Measurements from ENCODE around the gene SYT3.

DNA sequence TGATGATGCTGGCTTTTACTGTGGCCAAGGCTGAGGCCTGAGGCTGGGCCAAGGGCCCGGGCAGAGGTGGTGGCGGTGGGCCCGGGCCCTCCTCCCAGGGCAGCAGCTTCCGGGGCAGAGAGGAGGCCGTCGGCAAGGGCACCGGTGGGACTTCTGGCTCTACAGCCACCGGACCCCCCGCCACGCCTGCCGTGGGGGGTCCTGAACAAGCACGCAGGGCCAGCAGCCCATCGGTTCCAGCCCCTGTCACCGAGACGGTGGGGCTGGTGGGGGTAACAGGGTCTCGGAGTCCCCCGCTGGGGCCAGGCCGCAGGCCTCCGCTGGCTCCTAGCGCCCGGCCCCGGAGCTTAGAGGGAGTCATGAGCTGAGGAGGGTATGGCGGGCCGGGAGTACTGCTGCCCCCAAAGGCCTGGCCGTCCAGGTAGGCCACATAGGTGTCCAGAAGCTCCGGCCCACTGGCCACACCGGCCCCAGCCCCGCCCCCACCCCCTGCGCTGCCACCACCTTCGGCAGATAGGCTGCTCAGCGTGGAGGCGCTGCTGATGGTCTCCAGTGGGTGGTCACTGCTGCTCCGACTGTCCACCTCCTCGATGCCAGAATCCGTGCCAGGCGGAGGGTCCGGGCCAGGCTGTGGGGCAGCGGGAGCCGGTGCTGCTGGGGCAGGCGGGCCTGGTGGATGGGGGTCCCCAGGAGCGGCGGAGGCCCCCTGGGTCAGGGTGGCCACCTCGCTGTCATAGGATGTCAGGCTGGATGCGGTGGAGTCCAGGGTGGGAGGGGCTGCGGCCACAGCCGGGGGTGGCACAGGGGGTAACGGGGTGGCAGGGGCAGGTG lies 26.9 kb upstream of the SYT3 start:
- TF ChIP-seq, protein P1, sequence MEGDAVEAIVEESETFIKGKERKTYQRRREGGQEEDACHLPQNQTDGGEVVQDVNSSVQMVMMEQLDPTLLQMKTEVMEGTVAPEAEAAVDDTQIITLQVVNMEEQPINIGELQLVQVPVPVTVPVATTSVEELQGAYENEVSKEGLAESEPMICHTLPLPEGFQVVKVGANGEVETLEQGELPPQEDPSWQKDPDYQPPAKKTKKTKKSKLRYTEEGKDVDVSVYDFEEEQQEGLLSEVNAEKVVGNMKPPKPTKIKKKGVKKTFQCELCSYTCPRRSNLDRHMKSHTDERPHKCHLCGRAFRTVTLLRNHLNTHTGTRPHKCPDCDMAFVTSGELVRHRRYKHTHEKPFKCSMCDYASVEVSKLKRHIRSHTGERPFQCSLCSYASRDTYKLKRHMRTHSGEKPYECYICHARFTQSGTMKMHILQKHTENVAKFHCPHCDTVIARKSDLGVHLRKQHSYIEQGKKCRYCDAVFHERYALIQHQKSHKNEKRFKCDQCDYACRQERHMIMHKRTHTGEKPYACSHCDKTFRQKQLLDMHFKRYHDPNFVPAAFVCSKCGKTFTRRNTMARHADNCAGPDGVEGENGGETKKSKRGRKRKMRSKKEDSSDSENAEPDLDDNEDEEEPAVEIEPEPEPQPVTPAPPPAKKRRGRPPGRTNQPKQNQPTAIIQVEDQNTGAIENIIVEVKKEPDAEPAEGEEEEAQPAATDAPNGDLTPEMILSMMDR (conservative IDR thresholded peaks at IDR 0.05; ENCODE audit: low read depth, low read length): no peak
- TF ChIP-seq EZH2 (IDR thresholded peaks at IDR 0.05; ENCODE audit: borderline replicate concordance, low read depth, low read length, poor library complexity, severe bottlenecking): no peak
